GM18520 (cell line): ENCODE data around the gene ZBTB39.
A peak's percentile ranks its signal among the peaks of the same experiment; 100 is the strongest.
"Not testable (repeated sequence)": the region's sequence is repeated elsewhere in the genome, so short reads cannot be mapped to it uniquely, and the experiment has no call there.

Source experiments
- ATAC-seq: cut with Tn5 transposase; IDR thresholded peaks from one replicate; pipeline ENCODE4 v1.9.1; 2021; ENCODE audit not compliant: unreplicated experiment

ZBTB39 gene

GRCh38 chr12:57033431-57033830 lies 27.1 kb upstream of the ZBTB39 start:
- no peak for ATAC-seq

GRCh38 chr12:57031789-57032188 lies 25.4 kb upstream of the ZBTB39 start:
- ATAC-seq = no peak

DNA sequence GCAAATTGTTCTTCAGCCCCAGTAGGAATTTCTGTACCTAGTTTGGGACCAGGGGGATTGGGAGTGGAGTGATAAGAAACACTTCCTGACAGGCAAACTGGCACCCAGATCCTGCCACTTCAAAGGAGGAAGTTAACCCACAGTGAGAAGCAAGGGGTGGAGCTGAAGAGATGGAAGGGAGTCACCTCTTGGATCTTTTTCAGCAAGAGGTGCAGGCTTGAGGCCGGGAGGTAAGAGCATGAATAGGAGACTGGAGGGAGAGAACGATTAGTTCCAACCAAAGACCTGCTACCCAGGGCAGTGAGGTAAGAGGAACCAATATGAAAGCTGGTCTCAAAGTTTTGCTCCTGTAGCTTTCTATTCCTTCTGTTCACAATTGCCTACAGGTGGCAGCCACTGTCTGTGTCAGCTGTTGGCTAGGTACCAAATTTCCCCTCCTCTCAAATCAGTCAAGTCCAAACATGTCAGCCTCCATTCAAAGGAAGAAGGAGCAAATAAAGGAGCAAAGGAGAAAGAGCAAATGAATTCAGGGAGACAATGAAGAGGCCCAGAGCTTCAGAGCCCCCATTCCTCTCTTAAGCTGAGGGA lies 24.9 kb upstream of the ZBTB39 start:
- ATAC-seq = no peak

GRCh38 chr12:57029457-57029856 lies 23.1 kb upstream of the ZBTB39 start:
- no peak for ATAC-seq

GRCh38 chr12:57027805-57028153 lies 21.4 kb upstream of the ZBTB39 start:
- ATAC-seq = no peak

GRCh38 chr12:57027011-57027804 lies 20.9 kb upstream of the ZBTB39 start:
- ATAC-seq = no peak

DNA sequence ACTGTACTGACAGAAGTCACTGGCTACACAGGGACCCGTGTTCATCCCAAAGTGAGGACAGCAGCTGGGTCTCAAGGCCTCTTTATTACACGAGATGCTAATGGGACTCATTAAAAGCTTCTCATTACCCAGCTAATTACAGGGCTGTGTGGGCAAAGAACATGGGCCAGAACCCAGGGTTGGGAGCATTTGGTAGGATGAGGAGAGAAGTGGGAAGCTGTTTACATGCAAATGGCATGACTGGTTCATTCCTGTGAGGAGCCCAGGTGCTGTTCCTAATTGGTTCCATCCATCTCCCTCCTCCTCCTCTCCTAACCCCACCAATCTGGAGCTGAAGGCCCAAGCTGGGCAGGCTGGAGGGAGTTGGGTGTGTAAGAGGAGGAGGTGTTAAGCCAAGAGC lies 18.9 kb upstream of the ZBTB39 start:
- no peak for ATAC-seq

DNA sequence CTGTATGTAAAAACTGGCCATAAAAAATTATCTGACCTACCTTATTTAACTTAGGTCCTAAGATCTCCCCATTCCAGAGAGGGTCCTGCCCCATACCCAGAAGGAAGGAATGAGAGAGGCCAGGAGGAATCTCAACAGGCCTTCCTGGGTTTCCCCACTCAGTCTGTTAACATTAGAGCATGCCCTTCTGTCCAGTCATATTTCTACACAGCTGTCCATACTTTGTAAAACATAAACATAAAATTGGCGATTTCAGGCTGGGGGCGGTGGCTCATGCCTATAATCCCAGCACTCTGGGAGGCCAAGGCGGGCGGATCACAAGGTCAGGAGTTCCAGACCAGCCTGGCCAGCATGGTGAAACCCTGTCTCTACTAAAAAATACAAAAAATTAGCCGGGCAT lies 16.0 kb upstream of the ZBTB39 start:
- ATAC-seq = not testable (repeated sequence)

- ATAC-seq = no peak
Observed at GRCh38 chr12:57019983-57020719, 13.8 kb upstream of the ZBTB39 start.

GRCh38 chr12:57018906-57019305 lies 12.6 kb upstream of the ZBTB39 start:
- no peak for ATAC-seq

DNA sequence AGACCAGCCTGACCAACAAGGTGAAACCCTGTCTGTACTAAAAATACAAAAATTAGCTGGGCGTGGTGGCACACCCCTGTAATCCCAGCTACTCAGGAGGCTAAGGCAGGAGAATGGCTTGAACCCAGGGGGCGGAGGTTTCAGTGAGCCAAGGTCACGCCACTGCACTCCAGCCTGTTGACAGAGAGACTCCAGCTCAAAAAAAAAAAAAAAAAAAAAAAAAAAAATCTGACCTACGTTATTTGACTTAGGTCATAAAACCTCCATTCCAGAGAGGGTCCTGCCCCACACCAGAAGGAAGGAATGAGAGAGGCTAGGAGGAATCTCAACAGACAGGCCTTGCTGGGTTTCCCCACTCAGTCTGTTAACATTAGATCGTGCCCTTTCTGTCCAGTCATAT lies 12.0 kb upstream of the ZBTB39 start:
- ATAC-seq = not testable (repeated sequence)

GRCh38 chr12:57016348-57016747 lies 10.0 kb upstream of the ZBTB39 start, which contains the start of gene TAC3:
TSS of gene TAC3 (minus strand) at chr12:57016529. CDS start at chr12:57015797, 732 bp downstream.
- no peak for ATAC-seq

DNA sequence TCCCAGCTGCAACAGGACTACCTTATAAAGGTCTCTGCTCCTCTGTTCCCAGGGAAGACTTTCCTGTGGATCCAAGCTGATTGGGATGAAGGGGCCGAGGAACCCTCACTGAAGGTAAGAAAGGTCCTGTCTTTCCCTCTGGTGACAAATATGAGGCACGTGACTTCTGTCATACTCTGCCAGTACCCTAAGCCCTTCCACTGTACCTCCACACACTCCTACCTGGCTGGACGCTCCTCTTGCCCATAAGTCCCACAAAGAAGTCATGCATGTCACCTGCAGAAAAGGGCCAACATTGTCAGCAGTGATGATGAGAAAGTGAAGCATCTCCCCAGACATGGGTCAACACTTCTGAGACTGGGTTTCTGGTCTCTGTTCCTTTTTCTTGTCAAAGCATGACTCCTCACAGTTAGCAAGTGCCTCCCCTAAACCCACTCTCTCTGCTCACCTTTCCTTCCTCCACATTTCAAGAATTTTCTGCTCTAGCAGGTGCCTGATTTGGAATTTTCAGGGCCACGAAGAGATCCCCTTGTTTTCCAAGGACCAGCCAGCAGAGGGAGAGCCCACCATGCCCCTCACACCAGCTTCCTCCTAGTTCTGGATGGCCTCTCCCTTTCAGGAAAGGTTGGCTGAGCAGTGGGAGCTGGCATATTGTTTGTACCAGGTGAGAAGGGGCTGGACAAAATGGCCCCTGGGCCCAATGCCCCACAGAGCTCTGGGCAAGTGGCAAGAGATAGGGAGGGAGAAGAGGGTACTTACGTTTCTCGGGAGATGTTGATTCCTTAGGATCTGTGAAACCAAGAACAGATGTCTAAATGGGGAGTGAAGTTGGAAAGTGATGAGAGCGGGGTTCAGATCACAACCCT lies 6.5 kb upstream of the ZBTB39 start:
- ATAC-seq = peak; percentile 54

- peak; percentile 51 for ATAC-seq
Observed at GRCh38 chr12:57011438-57012424, 5.4 kb upstream of the ZBTB39 start.

DNA sequence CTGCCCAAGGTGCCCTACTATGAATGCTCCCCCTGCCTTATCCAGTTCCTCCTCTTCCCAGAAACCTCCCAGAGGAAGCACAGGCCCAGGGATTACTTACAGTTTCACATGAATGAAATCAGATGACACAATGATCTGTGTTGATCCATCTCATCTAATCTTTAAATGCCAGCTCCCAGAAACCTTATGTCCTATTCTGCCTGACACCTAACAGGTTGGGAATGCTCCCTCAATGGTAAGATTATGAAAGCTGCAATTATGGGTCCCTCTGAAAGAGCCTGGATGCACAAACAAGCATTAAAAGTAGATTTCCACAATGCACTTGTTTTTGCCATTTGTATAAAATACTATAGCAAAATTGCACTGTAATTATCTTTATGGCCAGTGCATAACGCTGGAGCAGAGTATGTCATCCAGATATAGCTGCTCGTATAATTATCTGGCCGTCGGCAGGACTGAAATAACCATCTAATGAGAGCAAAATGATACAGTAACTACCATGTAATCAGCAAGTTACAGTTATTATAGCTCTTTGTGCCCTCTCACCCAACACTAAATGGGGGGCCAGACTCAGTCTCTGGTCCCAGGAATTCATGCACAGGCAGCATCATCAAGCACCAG lies 4.4 kb upstream of the ZBTB39 start:
- no peak for ATAC-seq

- no peak for ATAC-seq
Observed at GRCh38 chr12:57009949-57010626, 3.7 kb upstream of the ZBTB39 start.

- ATAC-seq = no peak
Observed at GRCh38 chr12:57008178-57008577, 1.8 kb upstream of the ZBTB39 start.

DNA sequence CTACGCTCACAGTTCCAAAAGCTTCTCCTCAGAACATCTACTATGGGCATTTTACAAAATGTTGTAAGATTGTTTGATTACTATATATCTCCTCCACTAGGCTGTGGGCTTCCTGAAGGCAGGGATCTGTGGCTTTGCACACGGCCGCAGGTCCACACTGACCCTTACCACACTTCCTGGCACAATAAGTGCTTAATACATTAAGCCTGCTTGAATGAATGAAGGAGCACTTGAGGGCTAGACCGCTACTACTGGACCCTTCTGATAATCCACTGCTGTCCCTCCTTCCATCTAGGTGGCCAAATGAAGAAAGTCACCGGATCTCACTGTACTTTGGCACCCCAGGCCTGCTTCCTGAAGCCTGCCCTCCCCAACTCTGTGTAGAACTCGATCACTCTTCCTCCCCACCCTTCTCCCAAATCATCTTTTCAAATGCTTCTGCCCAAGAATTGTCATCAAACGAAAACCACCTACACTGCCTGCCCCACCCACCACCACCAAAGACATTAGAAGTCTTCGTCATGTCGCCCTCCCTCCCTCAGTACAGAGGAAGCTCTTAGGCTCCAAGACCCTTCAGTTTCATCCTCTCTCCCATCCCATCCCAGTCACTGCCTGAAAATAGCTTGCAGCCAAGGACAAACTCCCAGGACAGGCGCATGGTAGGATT lies 596 bp upstream of the ZBTB39 start:
- ATAC-seq = no peak
